ENCODE data around the gene BEND7. TPM values are rescaled to one million over a fixed set of nuclear protein-coding genes. Genes with fewer than 3 reads are reported as not detected.
"Not testable (repeated sequence)": the region's sequence is repeated elsewhere in the genome, so short reads cannot be mapped to it uniquely, and the experiment has no call there.

BEND7 gene
- total RNA-seq, 1 experiment from 2014 or later = 14.8 TPM

- Histone ChIP-seq H3K9me3 (ENCODE audit: low read depth, low read length, poor library complexity, severe bottlenecking) (no peaks in the 10 kb centered on the region), H3K27ac (ENCODE audit: low read depth, low read length, poor library complexity, severe bottlenecking) (no peak overlapping the region), H3K36me3 (ENCODE audit: insufficient read depth, low read length, poor library complexity, severe bottlenecking) (no peaks in the 10 kb centered on the region), H3K4me3 (ENCODE audit: low read depth, low read length, poor library complexity, severe bottlenecking) (no peak overlapping the region), H3K4me1 (ENCODE audit: insufficient read depth, low read length, poor library complexity, severe bottlenecking) (peaks cover 9% of the 10 kb centered on the region), H3K27me3 (replicated peaks; ENCODE audit: insufficient read depth, low read depth, low read length, poor library complexity) (peaks cover 20% of the 10 kb centered on the region)
- BruUV-seq (replicated peaks) = no TSS peak
- CTCF ChIA-PET = no interaction called here
- POLR2A ChIA-PET (ENCODE audit: low non-redundant PET) = interaction anchor here (0.6 kb wide), 1 partner anchor 12 kb away, joined by 6 read pairs; no protein-coding TSS in a partner anchor
- no peak for TF ChIP-seq EZH2 (IDR thresholded peaks at IDR 0.05; ENCODE audit: borderline replicate concordance, low read depth, low read length, poor library complexity, severe bottlenecking)
- TF ChIP-seq, protein P1, sequence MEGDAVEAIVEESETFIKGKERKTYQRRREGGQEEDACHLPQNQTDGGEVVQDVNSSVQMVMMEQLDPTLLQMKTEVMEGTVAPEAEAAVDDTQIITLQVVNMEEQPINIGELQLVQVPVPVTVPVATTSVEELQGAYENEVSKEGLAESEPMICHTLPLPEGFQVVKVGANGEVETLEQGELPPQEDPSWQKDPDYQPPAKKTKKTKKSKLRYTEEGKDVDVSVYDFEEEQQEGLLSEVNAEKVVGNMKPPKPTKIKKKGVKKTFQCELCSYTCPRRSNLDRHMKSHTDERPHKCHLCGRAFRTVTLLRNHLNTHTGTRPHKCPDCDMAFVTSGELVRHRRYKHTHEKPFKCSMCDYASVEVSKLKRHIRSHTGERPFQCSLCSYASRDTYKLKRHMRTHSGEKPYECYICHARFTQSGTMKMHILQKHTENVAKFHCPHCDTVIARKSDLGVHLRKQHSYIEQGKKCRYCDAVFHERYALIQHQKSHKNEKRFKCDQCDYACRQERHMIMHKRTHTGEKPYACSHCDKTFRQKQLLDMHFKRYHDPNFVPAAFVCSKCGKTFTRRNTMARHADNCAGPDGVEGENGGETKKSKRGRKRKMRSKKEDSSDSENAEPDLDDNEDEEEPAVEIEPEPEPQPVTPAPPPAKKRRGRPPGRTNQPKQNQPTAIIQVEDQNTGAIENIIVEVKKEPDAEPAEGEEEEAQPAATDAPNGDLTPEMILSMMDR (conservative IDR thresholded peaks at IDR 0.05; ENCODE audit: low read depth, low read length) = no peak
- DNase-seq (ENCODE audit: low spot score) = no peak
- intact Hi-C loops (cut with micrococcal nuclease; ENCODE audit: unreplicated experiment) = no loop called here
These were observed 91.7 kb downstream of the BEND7 start for GRCh38 chr10:13437026-13437555.

- H3K27ac ChIP-seq (ENCODE audit: low read depth, low read length, poor library complexity, severe bottlenecking); H3K36me3 ChIP-seq (ENCODE audit: insufficient read depth, low read length, poor library complexity, severe bottlenecking); H3K4me3 ChIP-seq (ENCODE audit: low read depth, low read length, poor library complexity, severe bottlenecking); H3K4me1 ChIP-seq (ENCODE audit: insufficient read depth, low read length, poor library complexity, severe bottlenecking); DNase-seq (ENCODE audit: low spot score); BruUV-seq (replicated peaks); POLR2A ChIA-PET (ENCODE audit: low non-redundant PET); CTCF ChIA-PET; intact Hi-C loops (cut with micrococcal nuclease; ENCODE audit: unreplicated experiment); H3K9me3 ChIP-seq (ENCODE audit: low read depth, low read length, poor library complexity, severe bottlenecking); H3K27me3 ChIP-seq (replicated peaks; ENCODE audit: insufficient read depth, low read depth, low read length, poor library complexity): not testable (repeated sequence)
These were observed 100.9 kb downstream of the BEND7 start for GRCh38 chr10:13427943-13428342.

GRCh38 chr10:13425397-13425796, 103.4 kb downstream of the BEND7 start:
- POLR2A ChIA-PET (ENCODE audit: low non-redundant PET) = interaction anchor here (0.7 kb wide), 1 partner anchor 12 kb away, joined by 6 read pairs; no protein-coding TSS in a partner anchor
- Histone ChIP-seq H3K9me3 (ENCODE audit: low read depth, low read length, poor library complexity, severe bottlenecking) (no peaks in the 10 kb centered on the region), H3K27ac (ENCODE audit: low read depth, low read length, poor library complexity, severe bottlenecking) (no peak overlapping the region), H3K27me3 (replicated peaks; ENCODE audit: insufficient read depth, low read depth, low read length, poor library complexity) (peaks cover 9% of the 10 kb centered on the region), H3K4me3 (ENCODE audit: low read depth, low read length, poor library complexity, severe bottlenecking) (no peak overlapping the region), H3K4me1 (ENCODE audit: insufficient read depth, low read length, poor library complexity, severe bottlenecking) (no peaks in the 10 kb centered on the region), H3K36me3 (ENCODE audit: insufficient read depth, low read length, poor library complexity, severe bottlenecking) (no peaks in the 10 kb centered on the region)
- no TSS peak for BruUV-seq (replicated peaks)
- CTCF ChIA-PET = no interaction called here
- DNase-seq (ENCODE audit: low spot score) = no peak
- TF ChIP-seq, protein P1 (conservative IDR thresholded peaks at IDR 0.05; ENCODE audit: low read depth, low read length) = no peak
- TF ChIP-seq EZH2 (IDR thresholded peaks at IDR 0.05; ENCODE audit: borderline replicate concordance, low read depth, low read length, poor library complexity, severe bottlenecking) = no peak
- intact Hi-C loops (cut with micrococcal nuclease; ENCODE audit: unreplicated experiment) = no loop called here

GRCh38 chr10:13422800-13423199, 106.0 kb downstream of the BEND7 start:
- Histone ChIP-seq H3K27me3 (replicated peaks; ENCODE audit: insufficient read depth, low read depth, low read length, poor library complexity) (peaks cover 9% of the 10 kb centered on the region), H3K4me1 (ENCODE audit: insufficient read depth, low read length, poor library complexity, severe bottlenecking) (no peaks in the 10 kb centered on the region), H3K27ac (ENCODE audit: low read depth, low read length, poor library complexity, severe bottlenecking) (no peak overlapping the region), H3K4me3 (ENCODE audit: low read depth, low read length, poor library complexity, severe bottlenecking) (no peak overlapping the region), H3K36me3 (ENCODE audit: insufficient read depth, low read length, poor library complexity, severe bottlenecking) (no peaks in the 10 kb centered on the region), H3K9me3 (ENCODE audit: low read depth, low read length, poor library complexity, severe bottlenecking) (no peaks in the 10 kb centered on the region)
- ChIA-PET POLR2A (ENCODE audit: low non-redundant PET) (no interaction called here), CTCF (no interaction called here)
- DNase-seq (ENCODE audit: low spot score) = no peak
- no TSS peak for BruUV-seq (replicated peaks)
- intact Hi-C loops (cut with micrococcal nuclease; ENCODE audit: unreplicated experiment) = no loop called here
- no peak for TF ChIP-seq EZH2 (IDR thresholded peaks at IDR 0.05; ENCODE audit: borderline replicate concordance, low read depth, low read length, poor library complexity, severe bottlenecking)
